ENCODE results near the gene STRADB. TPM values are rescaled to one million over a fixed set of nuclear protein-coding genes. Genes with fewer than 3 reads are reported as not detected.

STRADB gene
- total RNA-seq, 1 experiment from 2014 or later = 40.5 TPM

DNA sequence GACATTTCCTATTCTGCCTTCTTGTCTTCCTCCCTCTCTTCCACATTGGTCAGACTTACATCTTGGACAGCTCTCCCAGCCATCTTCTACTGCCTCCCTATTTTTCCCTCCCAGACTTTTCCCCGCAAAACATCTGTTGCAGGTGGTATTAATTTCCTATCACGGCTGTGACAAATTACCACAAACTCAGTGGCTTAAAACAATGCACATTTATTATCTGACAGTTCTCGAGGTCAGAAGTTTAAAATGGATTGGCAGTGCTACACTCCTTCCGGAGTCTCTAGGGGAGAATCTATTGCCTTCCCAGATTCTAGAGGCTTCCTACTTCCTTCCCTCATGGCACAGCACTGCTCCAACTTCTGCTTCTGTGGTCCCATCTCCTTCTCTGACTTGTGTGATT is 33.3 kb downstream of the STRADB start:
- no peaks in the 10 kb centered on the region for H3K9me3 ChIP-seq
- H3K27me3 ChIP-seq = no peaks in the 10 kb centered on the region
- DNase-seq = no peak
- no peak overlapping the region for H3K4me3 ChIP-seq
- H3K36me3 ChIP-seq = peaks cover 3% of the 10 kb centered on the region

DNA sequence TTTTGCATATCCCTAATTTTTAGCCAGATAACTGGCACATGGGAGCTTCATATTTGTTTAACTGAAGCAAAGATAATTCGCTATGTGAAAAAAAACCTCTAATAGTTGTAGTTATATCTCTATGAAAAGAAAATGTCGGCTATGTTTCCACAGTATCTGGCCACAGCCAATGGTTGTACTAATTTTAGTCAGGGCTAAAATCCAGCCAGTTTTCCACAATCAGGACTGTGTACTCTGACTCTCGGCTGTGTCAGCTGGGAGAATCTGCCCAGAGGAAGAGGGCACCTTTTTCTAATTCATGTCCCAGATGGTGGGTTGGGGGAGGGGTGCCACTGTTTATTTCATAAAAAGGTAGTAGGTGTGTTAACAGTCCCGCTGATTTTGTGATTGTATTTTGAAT is 38.8 kb downstream of the STRADB start:
- no peak overlapping the region for H3K4me3 ChIP-seq
- DNase-seq = no peak

DNA sequence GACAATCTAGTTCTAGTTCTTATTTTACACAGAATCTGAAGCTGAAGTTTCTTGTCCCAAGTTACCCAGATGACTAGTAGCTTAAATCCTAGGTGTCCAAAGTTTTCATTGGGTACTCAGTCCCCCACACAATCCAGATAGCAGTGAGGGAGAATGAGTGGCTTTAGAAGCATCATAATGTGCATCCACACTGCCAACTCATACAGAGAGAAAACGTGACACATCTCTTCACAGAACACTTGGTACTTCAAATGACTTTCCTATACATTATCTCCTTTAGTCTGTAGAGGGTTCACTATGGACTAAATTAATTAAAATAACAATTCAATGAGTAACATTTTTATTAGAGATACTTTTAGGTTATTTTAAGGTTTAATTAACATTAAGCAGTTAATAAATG is 45.2 kb downstream of the STRADB start:
- Histone ChIP-seq H3K27me3 (no peaks in the 10 kb centered on the region), H3K4me3 (no peak overlapping the region), H3K36me3 (no peaks in the 10 kb centered on the region), H3K9me3 (no peaks in the 10 kb centered on the region)
- no peak for DNase-seq

More for the DNA sequence above, 38.8 kb downstream of the STRADB start:
- Histone ChIP-seq H3K27me3 (no peaks in the 10 kb centered on the region), H3K36me3 (no peaks in the 10 kb centered on the region), H3K9me3 (no peaks in the 10 kb centered on the region)

DNA sequence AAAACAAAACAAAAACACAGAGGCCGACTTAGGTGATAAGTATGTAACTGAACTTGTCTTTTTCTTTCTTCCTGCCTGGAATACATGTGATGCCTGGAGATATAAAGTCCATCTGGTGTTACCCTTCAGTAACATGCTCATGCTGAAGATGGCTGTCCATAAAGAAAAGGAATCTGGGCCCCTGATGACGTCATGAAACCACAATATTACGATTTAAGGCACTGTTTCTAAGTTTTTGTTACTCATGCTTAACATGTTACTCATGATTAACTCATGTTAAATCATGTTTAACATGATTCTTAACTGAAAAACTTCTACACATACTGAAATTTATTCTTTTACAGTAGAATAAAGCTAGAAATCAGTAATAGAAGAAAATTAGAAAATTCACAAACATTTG is 49.0 kb downstream of the STRADB start:
- Histone ChIP-seq H3K36me3 (no peaks in the 10 kb centered on the region), H3K27me3 (no peaks in the 10 kb centered on the region), H3K9me3 (no peaks in the 10 kb centered on the region), H3K4me3 (no peak overlapping the region)
- DNase-seq = no peak

DNA sequence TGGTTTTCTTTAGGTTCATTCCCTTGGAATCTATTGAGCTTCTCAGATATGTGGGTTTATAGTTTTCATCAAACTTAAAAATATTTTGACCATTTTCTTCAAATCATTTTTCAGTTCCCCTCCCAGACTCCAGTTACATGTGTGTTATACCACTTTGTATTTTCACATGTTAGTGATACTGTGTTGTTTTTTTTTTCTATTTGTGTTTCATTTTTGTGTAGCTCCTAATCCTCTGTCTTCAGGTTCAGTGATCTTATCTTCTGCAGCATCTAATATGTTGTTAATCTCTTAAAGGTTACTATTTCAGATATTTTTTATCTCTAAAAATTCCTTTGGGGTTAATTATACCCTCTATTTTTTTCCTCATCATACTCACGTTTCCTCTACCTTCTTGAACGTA is 51.2 kb downstream of the STRADB start:
- no peaks in the 10 kb centered on the region for H3K27me3 ChIP-seq
- DNase-seq = no peak
- no peaks in the 10 kb centered on the region for H3K36me3 ChIP-seq
- no peak overlapping the region for H3K4me3 ChIP-seq
- H3K9me3 ChIP-seq = no peaks in the 10 kb centered on the region

DNA sequence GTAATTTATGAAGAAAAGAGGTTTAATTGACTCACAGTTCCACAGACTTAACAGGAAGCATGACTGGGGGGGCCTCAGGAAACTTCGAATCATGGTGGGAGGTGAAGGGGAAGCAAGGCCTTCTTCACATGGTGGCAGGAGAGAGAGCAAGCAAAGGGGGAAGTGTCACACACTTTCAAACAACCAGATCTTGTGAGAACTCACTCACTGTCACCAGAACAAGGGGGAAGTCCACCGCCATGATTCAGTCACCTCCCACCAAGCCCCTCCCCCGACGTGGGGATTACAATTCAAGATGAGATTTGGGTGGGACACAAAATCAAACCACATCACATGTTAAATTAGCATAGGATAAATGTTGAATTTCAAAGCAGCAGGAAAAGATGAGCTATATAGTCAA is 56.2 kb downstream of the STRADB start:
- Histone ChIP-seq H3K27me3 (no peaks in the 10 kb centered on the region), H3K9me3 (no peaks in the 10 kb centered on the region), H3K4me3 (no peak overlapping the region), H3K36me3 (no peaks in the 10 kb centered on the region)
- DNase-seq = no peak

DNA sequence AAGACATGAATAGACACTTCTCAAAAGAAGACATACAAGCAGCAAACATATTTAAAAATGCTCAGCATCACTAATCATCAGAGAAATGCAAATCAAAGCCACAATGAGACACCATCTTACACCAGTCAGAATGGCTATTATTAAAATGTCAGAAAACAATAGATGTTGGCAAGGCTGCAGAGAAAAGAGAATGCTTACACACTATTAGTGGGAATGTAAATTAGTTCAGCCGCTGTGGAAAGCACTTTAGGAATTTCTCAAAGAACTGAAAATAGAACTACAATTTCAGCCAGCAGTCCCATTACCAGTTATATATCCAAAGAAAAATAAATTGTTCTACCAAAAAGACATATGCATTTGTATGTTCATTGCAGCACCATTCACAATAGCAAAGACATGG is 61.7 kb downstream of the STRADB start:
- Histone ChIP-seq H3K4me3 (no peak overlapping the region), H3K9me3 (no peaks in the 10 kb centered on the region), H3K27me3 (no peaks in the 10 kb centered on the region), H3K36me3 (no peaks in the 10 kb centered on the region)
- no peak for DNase-seq

DNA sequence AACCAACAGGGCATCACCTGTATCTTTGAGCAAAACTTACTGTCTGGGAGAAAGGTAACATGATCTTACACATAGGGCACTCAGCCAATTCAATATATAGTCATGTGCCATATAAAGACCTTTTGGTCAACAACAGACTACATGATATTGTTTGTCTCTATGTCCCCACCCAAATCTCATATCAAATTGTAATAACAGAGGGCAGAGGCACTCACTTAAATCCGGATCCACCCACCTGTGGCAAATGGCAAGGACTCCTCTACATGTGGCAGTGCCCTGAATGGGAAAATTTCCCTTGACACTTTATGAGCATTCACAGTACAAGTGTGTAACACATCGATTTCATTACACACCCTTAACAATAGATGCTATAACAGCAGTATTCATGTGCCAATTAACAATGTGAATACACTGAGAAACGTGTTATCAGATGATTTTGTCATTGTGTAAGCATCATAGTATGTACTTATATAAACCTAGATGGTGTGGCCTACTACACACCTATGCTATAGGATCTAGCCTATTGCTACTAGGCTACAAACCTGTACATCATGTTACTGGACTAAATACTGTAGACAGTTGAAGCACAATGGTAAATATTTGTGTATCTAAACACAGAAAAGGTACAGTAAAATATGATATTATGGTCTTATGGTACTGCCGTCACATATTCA is 64.2 kb downstream of the STRADB start:
- Histone ChIP-seq H3K4me3 (no peak overlapping the region), H3K9me3 (no peaks in the 10 kb centered on the region; the same call in 1 of the 2 replicates), H3K36me3 (no peaks in the 10 kb centered on the region), H3K27me3 (no peaks in the 10 kb centered on the region)
- DNase-seq = no peak

DNA sequence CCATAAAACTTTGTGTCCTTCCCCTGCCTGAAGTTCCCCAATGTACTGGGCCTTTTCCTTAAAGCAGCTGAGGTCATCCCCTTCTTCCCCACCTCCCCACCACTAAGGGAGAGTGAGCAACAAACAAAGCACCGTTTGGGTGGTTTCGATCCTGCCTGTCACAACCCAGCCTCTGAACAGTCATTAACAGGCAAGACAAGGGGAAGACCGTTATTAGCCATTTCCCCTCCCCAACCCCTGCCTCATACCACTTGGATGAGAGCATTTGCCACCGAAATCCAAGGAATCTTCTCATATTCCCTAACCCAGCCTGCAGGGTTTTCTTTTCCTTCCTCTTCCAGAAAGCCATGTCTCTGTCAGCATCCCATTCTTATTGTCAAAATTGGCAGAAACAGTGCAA is 65.6 kb downstream of the STRADB start:
- no peaks in the 10 kb centered on the region; the same call in 1 of the 2 replicates for H3K9me3 ChIP-seq
- DNase-seq = peak; percentile 3
- H3K4me3 ChIP-seq = no peak overlapping the region
- H3K27me3 ChIP-seq = no peaks in the 10 kb centered on the region
- no peaks in the 10 kb centered on the region for H3K36me3 ChIP-seq

DNA sequence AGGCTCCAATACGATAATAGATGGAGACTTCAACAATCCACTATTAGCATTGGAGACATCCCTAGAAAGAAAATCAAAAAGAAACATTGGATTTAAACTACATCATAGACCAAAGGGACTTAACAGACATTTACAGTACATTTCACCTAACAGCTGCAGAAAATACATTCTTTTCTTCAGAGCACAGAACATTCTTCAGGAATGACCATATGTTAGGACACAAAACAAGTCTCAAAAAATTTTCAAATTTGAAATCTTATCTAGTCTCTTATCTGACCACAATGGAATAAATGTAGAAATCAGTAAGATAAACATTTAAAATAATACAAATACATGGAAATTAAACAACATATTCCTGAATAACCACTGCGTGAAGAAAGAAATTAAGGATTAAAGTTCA is 68.7 kb downstream of the STRADB start:
- no peak for DNase-seq
- no peaks in the 10 kb centered on the region for H3K27me3 ChIP-seq
- H3K36me3 ChIP-seq = no peaks in the 10 kb centered on the region
- no peak overlapping the region for H3K4me3 ChIP-seq
- peaks cover 4% of the 10 kb centered on the region; the same call in 1 of the 2 replicates for H3K9me3 ChIP-seq

DNA sequence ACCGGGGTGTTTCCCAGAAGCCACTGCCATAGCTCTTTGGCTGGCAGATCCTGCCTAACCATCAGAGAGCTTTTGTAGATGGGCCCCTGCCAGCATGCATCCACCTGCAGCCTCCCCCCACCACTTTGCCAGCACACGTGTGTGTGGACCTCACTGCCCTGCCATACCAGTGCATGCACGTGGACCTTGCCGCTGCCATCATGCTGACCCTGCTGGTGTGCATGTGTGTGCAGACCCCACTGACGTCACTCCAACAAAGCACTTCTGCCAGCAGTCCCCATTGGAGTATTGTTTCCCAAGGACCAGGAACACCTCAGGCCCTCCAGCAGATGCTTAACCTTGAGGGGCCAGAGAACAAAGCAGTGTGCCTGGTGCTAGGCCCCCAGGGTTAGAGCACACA is 71.4 kb downstream of the STRADB start:
- Histone ChIP-seq H3K27me3 (no peaks in the 10 kb centered on the region), H3K4me3 (no peak overlapping the region), H3K36me3 (no peaks in the 10 kb centered on the region), H3K9me3 (peaks cover 4% of the 10 kb centered on the region; the same call in 1 of the 2 replicates)
- no peak for DNase-seq

DNA sequence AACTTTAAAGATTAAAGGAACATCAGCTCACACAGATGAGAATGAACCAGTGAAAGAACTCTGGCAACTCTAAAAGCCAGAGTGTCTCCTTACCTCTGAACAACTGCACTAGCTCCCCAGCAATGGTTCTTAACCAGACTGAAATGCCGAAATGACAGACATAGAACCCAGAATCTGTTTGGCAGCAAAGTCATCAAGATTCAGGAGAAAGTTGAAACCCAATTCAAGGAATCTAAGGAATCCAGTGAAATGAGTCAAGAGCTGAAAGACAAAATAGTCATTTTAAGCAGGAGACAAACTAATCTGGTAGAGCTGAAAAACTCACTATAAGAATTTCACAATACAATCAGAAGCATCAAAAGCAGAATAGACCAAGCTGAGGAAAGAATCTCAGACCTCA is 72.0 kb downstream of the STRADB start:
- peaks cover 7% of the 10 kb centered on the region; the same call in 1 of the 2 replicates for H3K9me3 ChIP-seq
- H3K4me3 ChIP-seq = no peak overlapping the region
- H3K27me3 ChIP-seq = no peaks in the 10 kb centered on the region
- no peaks in the 10 kb centered on the region for H3K36me3 ChIP-seq
- no peak for DNase-seq

Other genes with a start within 250 kb of the STRADB start
- gene CASP8, start 191.2 kb upstream of the STRADB start, total RNA-seq (2014; rRNA removed; shearing (Covaris generic); ENCODE audit: low replicate concordance) = 16.3 and 23.7 TPM in 2 replicates
- 0.26 TPM in 1 of 2 replicates, not detected in the other for gene FLACC1, start 94.4 kb upstream of the STRADB start, total RNA-seq (2014; rRNA removed; shearing (Covaris generic); ENCODE audit: low replicate concordance)
- gene TRAK2, start 282 bp upstream of the STRADB start, total RNA-seq (2014; rRNA removed; shearing (Covaris generic); ENCODE audit: low replicate concordance) = 6.1 and 6.5 TPM in 2 replicates
- 63.8 and 73.3 TPM in 2 replicates for gene TMEM237, start 191.8 kb downstream of the STRADB start, total RNA-seq (2014; rRNA removed; shearing (Covaris generic); ENCODE audit: low replicate concordance)
- gene MPP4, start 246.9 kb downstream of the STRADB start, total RNA-seq (2014; rRNA removed; shearing (Covaris generic); ENCODE audit: low replicate concordance) = 5.5 and 7.6 TPM in 2 replicates

All from MG63 (cell line).